HTERT RPE-1 (cell line): Measurements from ENCODE around the gene UBXN11.
"Not testable (repeated sequence)": the region's sequence is repeated elsewhere in the genome, so short reads cannot be mapped to it uniquely, and the experiment has no call there.

Experiments used
- in situ Hi-C: fragments of 300-500 bp; cut with MboI; formaldehyde crosslinking; loops from 4 replicates; pipeline ENCODE4 v1.14.3; 2020; ENCODE audit warnings: low sequenced_read_pairs

Gene UBXN11

DNA sequence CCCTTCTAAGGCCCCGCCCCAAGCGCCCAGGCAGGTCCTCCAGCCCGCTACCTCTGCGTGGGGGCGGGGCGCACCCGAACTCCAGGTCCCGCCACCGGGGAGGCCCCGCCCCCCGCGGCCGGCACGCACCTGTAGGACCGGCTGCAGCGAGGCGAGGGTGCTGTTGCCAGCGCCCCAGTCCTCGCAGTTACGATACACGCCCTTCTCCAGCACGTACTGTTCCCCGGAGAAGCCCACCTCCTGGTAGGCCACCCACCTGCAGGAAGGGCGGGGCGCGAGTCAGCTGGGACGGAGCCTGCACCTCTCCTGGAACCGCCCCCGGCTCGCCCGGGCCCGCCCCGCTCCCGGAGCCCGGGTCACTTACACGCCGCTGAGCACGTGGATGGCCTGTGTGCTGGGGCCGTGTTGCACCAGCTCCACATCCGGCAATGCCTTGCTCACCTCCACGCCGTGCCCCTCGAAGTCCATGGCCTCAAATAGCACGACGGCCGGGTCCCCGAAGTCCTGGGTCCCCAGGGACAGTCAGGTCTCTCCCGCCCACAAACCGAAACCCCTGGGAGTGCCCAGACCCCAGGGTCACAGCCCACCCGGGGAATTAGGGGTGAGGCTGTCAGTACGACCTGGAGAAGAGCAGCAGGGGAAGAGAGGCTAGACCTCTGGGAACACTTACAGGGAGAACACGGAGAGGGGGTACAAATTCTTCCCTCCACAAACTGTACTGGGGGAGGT, 30.2 kb upstream of the UBXN11 start:
- in situ Hi-C loops, result no loop called here

DNA sequence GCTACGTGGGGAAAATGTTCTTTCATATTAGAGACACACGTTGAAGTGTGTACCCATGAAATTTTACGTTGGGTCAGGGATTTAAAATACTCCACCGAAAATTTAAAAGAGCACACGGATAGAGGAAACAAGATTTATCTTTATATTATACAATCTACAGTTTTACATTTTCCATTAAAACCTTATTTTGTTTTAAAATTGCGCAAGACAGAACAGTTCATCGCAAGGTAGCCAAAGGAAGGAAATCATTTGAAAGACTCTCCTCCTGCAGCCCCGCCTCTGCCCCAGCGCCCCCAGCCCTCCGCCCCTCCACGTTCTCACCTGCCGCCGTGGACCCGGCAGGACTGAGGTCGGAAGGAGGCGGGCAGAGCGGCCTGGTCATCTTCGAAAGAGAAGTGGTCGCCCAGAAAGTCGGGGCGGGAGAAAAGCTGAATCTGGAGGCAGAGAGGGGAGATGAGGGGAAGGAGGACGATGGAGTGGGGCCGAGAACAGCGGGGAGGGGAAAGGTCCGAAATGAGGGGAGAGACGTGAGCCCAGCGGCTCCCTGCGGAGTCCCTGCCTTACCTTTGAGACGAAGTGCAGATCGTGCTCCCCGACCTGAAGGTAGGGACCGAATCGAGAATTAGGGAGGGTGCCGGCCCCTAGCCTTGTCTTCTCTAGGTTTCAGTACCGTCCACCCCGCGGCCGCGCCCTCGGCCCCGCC, 29.5 kb upstream of the UBXN11 start:
- in situ Hi-C loops, result no loop called here

- in situ Hi-C loops, result not testable (repeated sequence)
These were observed 26.9 kb upstream of the UBXN11 start for GRCh38 chr1:26333312-26333711.

GRCh38 chr1:26330276-26330675, 23.8 kb upstream of the UBXN11 start:
- in situ Hi-C loops, result no loop called here

DNA sequence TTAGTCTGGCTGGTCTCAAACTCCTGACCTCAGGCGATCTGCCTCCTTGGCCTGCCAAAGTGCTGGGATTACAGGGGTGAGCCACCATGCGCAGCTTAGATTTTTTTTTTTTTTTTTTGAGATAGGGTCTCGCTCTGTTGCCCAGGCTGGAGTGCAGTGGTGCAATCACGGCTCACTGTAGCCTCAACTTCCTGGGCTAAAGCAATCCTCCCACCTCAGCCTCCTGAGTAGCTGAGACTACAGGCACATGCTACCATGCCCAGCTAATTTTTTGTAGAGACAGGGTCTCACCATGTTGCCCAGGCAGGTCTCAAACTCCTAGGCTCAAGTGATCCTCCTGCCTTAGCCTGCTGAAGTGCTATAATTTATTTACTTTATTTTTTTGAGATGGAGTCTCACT, 22.9 kb upstream of the UBXN11 start:
- in situ Hi-C loops, result not testable (repeated sequence)

GRCh38 chr1:26328597-26328996, 22.2 kb upstream of the UBXN11 start:
- in situ Hi-C loops, result no loop called here

- in situ Hi-C loops, result no loop called here
These were observed 21.5 kb upstream of the UBXN11 start for GRCh38 chr1:26327956-26328362.

- in situ Hi-C loops, result no loop called here
These were observed 18.1 kb upstream of the UBXN11 start for GRCh38 chr1:26324550-26324949.

GRCh38 chr1:26323382-26323781, 16.9 kb upstream of the UBXN11 start:
- in situ Hi-C loops, result no loop called here

DNA sequence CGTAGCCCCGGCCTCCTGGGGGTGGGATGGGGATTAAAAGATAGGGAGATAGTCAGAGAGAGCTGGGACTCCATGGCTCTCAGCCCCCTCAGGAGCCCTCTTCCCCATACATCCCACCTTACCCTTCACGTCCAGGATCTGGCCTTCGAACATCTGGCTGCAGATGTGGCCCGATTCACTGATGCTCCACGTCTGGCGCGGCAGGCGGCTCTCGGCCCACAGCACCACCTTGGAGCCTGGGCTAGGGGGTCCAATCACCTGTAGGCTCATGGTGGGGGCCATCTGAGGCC, 15.6 kb upstream of the UBXN11 start:
- in situ Hi-C loops, result no loop called here

- in situ Hi-C loops, result no loop called here
These were observed 15.0 kb upstream of the UBXN11 start for GRCh38 chr1:26321315-26322041.

- in situ Hi-C loops, result no loop called here
These were observed 14.5 kb upstream of the UBXN11 start for GRCh38 chr1:26320896-26321295.

DNA sequence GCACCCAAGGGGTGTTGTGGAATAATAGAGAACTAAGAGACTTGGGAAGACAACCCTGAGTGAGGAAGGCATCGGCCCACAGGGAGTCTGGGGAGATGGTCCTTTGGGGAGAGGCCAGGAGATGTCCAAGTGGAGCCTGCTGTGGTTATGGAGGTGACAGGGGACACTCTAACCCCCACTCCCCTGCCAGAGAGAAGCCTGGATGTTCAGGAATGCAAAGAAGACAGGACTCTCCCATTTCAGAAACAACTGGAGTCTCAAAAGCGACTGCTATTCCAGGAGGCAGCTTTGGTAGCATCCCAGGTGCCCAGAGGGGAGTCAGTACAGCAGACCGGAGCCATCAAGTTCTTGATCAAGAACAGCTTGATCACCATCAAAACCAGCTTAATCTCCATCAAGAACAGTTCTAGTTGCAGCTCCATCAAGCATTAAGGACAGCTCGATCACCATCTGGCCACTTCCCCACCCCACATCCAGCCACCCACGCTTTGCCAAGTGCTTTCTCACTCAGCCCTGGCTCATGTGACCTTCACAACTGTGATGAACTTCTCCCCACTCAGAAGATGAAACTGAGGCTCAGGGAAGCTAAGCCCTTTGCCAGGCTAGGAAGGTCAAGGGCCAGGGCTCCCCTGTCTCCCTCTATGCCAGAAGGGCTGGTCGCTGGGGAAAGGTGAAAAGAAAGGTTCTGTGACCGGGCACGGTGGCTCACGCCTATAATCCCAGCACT, 12.1 kb upstream of the UBXN11 start:
- in situ Hi-C loops, result no loop called here

GRCh38 chr1:26317612-26318337, 11.3 kb upstream of the UBXN11 start, which contains the start of gene CD52:
CD52 (plus strand) TSS chr1:26317958; CDS start chr1:26318018, 60 bp downstream.
- in situ Hi-C loops, result no loop called here

- in situ Hi-C loops, result no loop called here
These were observed 10.7 kb upstream of the UBXN11 start for GRCh38 chr1:26317146-26317545.

DNA sequence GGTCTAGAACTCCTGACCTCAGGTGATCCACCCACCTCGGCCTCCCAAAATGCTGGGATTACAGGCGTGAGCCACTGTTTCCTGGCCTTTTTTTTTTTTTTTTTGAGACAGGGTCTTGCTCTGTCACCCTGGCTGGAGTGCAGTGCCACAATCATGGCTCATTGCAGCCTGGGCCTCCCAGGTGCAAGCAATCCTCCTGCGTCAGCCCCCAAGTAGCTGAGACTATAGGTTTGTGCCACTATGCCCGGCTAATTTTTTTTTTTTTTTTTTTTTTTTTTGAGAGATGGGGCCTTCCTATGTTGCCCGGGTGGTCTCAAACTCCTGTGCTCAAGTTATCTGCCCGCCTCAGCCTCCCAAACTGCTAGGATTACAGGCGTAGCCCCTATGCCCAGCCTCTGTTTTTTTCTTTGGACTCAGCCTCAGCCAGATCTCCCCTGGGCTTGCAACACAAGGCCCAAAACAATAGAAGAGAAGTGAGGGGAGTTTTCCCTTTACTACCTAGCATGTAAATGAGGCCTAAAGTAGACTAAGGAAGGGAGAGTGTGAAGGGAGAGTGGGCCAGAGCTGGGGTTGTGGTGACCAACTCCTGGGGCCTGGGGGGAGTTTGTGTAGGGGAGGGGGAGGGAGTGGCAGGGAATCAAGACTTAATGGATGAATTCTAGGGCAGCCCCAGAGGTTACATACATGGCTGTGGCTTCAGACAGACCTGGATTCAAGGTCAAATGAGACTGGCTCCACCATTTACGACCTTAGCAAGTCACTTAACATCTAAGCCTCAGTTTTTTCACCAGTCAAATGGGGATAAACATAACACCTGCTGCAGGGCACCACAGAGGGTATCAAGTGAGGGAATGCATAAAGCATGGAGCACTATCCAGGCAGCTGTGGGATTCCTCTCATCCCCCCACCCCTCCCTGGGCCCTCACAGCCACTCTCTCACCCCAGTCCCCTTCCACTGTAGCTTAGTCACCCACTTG, 9.7 kb upstream of the UBXN11 start:
- in situ Hi-C loops, result no loop called here

GRCh38 chr1:26314501-26314900, 8.1 kb upstream of the UBXN11 start:
- in situ Hi-C loops, result no loop called here

DNA sequence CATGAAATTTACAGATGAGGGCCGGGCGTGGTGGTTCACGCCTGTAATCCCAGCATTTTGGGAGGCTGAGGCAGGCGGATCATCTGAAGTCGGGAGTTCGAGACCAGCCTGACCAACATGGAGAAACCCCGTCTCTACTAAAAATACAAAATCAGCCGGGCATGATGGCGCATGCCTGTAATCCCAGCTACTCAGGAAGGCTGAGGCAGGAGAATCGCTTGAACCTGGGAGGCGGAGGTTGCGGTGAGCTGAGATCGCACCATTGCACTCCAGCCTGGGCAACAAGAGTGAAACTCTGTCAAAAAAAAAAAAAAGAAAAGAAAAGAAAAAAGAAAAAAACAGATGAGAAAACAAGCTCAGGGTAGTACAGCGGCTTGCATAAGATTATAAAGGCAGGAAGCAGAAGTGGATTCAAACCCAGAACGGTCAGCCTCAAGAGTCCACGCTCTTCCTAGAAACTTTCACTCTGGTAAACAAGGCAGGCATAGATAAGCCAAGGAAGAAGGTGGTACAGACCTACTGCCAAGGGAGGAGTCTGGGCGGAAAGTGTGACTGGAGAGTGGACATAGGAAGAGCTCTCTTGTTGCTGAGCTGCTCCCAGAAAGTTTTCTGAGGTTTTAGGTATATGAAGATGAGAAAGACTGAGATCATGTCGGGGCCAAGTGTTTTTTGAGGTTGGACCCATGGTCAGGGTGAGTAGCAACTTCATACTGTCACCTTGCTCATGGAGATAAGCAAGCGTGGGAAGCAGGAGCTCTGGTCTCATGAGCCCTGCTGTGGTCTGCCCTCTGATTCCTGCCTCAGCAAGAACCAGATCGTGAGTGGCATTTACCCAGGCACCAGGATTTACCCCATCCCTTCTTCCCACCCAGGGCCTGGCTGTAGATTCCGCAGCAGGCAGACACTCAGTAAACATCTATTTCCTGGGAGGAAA, 1.8 kb upstream of the UBXN11 start:
- in situ Hi-C loops, result not testable (repeated sequence)
